HG03159 (cell line): ENCODE data around the gene KCNK4.

ENCODE experiments used
- ATAC-seq: cut with Tn5 transposase; IDR thresholded peaks from one replicate; pipeline ENCODE4 v1.9.1; 2021; ENCODE audit warnings: mild to moderate bottlenecking, moderate library complexity; ENCODE audit not compliant: unreplicated experiment

Gene KCNK4

GRCh38 chr11:64253043-64253442 lies 38.1 kb upstream of the KCNK4 start:
- no peak for ATAC-seq

- ATAC-seq, result no peak
Observed at GRCh38 chr11:64253481-64253880, 37.6 kb upstream of the KCNK4 start.

- ATAC-seq, result no peak
Observed at GRCh38 chr11:64254326-64254725, 36.8 kb upstream of the KCNK4 start.

- no peak for ATAC-seq
Observed at GRCh38 chr11:64255135-64256128, 35.7 kb upstream of the KCNK4 start.

GRCh38 chr11:64256300-64256699 lies 34.8 kb upstream of the KCNK4 start:
- no peak for ATAC-seq

- ATAC-seq, result no peak
Observed at GRCh38 chr11:64258356-64258755, 32.7 kb upstream of the KCNK4 start.

GRCh38 chr11:64258946-64259532 lies 32.1 kb upstream of the KCNK4 start:
- no peak for ATAC-seq

- no peak for ATAC-seq
Observed at GRCh38 chr11:64259533-64260067, 31.5 kb upstream of the KCNK4 start.

- ATAC-seq, result no peak
Observed at GRCh38 chr11:64260147-64260708, 30.9 kb upstream of the KCNK4 start.

- ATAC-seq, result no peak
Observed at GRCh38 chr11:64261556-64262080, 29.5 kb upstream of the KCNK4 start.

GRCh38 chr11:64262271-64263002 lies 28.7 kb upstream of the KCNK4 start:
- ATAC-seq, result no peak

- no peak for ATAC-seq
Observed at GRCh38 chr11:64263021-64263946, 27.8 kb upstream of the KCNK4 start.

- ATAC-seq, result no peak
Observed at GRCh38 chr11:64263947-64264317, 27.2 kb upstream of the KCNK4 start.

- no peak for ATAC-seq
Observed at GRCh38 chr11:64264371-64264852, 26.7 kb upstream of the KCNK4 start.

- no peak for ATAC-seq
Observed at GRCh38 chr11:64265176-64266160, 25.6 kb upstream of the KCNK4 start.

GRCh38 chr11:64266339-64266738 lies 24.8 kb upstream of the KCNK4 start:
- ATAC-seq, result no peak

- no peak for ATAC-seq
Observed at GRCh38 chr11:64267207-64267945, 23.7 kb upstream of the KCNK4 start.
